Erythroblast (primary cell): ENCODE data around the gene ADARB2.
"Not testable (repeated sequence)": the region's sequence is repeated elsewhere in the genome, so short reads cannot be mapped to it uniquely, and the experiment has no call there.

ENCODE experiments used
- DNase-seq, 2 experiments: peaks; one replicate each; lab custom pipeline; 2025; lab: John Stamatoyannopoulos, UW
- GATA1 ChIP-seq: IDR thresholded peaks from 2 replicates; pipeline ENCODE4 v1.6.1; 2011; ENCODE audit warnings: low read depth, mild to moderate bottlenecking, control low read depth, low read length, moderate library complexity
- POLR2A ChIP-seq: IDR thresholded peaks from 2 replicates; pipeline ENCODE4 v1.6.1; 2011; ENCODE audit warnings: mild to moderate bottlenecking, low read length

Gene ADARB2

DNA sequence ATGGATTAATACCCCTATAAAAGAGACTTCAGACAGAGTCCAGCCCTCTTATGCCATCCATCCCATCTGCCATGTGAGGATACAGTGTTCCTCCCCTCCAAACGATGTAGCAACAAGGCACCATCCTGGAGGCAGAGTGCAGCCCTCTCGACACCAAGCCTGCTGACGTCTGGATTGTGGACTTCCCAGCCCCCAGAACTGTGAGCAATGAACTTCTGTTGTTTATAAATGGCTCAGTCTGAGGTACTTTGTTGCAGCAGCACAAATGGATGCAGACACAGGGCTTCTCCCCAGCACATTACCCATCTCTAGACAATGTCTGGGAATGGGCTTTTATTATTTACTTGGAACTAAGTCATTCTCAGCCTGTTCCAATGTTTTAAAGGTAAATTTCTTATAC is 485.6 kb downstream of the ADARB2 start:
- DNase-seq, result no peak

DNA sequence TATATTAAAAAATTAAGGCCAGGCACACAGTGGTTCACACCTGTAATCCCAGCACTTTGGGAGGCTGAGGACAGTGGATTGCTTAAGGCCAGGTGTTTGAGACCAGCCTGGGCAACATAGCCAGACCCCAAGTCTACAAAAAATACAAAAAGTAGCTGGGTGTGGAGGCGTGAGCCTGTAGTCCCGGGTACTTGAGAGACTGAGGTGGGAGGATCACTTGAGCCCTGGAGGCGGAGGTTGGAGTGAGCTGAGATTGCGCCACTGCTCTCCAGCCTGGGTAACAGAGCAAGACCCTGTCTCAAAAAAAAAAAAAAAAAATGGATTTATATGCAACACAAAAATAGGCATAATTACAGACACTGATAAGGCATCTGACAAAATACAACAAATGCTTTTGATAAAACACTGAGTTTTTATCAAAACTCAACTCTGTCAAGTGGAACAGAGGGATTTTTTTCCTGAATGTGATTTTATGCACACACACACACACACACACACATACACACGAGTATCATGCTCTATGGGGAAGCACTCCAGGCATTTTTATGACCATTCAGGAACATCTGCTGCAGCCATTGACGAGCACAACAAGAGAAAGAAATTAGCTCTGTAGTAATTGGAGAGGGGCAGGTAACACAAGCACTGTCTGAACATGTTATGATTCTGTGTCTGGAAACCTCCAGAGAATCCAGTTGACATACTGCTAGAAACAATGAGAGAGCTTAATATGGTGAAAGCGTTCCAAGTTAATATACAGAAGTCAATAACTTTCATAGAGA is 488.0 kb downstream of the ADARB2 start:
- TF ChIP-seq POLR2A (no peak), GATA1 (no peak)
- DNase-seq, result no peak

More for the DNA sequence above, 485.6 kb downstream of the ADARB2 start:
- TF ChIP-seq GATA1, result no peak
- TF ChIP-seq POLR2A, result no peak

DNA sequence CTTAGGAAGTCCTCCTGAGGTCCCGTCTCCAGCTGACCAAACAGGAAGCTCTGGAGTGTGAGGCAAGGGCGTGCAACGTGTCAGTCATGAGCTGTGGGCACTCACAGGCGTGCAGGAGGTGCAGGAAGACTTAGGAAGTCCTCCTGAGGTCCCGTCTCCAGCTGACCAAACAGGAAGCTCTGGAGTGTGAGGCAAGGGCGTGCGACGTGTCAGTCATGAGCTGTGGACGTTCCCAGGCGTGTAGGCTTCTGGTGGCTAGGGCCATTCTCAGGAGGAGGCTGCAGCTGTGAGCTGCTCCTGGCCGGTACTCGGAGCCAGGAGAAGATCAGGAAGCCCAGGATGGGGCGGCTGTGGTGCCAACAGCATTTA is 489.1 kb downstream of the ADARB2 start:
- not testable (repeated sequence) for DNase-seq

DNA sequence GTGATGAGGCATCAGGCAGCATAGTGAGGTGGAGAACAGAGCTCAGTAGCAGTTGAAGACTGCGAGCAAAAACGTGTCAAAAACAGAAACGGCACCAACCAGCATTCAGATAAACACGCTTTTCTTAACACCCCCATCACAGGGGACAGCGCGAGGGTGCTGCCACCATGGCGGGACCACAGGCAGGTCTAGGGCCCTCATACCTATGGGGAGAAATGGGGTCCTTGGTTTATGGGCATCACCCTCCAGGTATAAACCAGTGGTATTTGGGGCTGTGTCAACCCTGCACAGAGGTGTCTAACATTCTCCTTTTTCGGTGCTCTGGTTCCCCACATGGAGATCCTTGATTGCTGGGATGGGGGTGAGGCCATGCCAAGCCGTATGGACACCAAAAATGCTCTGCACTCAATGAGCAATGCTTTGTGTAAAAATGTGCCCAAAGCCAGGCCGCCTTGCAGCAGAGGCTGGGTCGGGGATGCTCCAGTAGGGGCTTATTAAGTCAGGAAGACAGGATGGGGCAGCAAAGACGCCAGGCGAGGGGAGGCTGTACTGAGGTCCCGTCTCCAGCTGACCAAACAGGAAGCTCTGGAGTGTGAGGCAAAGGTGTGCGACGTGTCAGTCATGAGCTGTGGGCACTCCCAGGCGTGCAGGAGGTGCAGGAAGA is 489.6 kb downstream of the ADARB2 start:
- no peak for DNase-seq
- TF ChIP-seq GATA1, result no peak

DNA sequence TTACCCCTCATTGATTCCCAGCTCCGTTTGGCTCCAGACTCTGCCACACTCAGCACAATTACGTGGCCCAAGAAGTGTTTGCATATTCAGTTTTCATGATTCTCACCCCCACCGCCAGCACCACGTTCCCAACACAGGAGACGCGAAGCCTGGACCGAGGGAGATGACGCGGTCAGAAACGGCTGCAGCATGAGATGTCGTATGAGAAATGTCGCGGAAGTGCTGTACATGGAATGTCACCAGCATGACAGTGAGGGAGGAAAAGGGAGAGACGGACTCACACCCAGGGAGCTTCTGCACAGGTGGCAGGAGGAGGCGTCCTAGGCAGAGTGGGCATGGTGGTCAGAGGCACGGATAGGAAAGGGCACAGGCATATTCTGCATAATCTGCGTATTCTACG is 492.8 kb downstream of the ADARB2 start:
- DNase-seq, result no peak
- no peak for TF ChIP-seq POLR2A
- TF ChIP-seq GATA1, result no peak

DNA sequence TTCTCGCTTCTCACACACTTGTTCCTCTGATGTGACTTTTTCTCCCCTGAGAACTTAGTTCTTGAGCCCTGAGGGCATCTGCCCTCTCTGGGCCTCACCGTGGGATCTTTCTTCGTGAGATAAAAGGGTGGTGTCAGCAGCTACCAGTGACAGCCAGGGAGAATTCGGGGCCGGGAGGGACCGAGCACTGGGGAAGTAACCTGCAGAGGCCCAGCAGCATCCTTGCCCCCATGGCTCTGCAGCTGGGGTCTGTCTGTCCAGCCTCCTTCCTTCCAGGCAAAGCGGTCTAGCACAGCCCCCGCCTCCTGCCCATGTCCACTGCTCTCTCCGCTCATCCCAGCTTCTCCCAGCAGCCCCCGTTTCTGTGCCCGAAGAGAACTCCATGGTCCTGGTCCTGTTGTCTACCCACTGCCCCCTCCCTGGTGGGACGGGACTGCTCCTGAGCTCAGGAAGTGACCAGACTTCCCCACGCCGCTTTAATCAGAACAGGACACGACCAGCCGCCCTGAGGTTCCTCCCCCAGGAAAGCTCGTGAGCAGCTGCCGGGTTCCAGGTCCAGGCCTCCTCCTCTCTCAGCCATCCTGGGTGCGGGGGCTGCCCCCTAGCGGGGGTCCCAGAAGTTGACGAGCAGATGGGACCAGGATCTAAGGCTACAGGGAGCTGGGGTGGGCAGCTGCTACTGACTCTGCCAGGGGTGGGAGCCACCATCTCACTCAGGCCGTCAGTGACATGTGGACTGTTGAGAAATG is 493.7 kb downstream of the ADARB2 start:
- TF ChIP-seq GATA1 (no peak), POLR2A (no peak)
- DNase-seq, result no peak

DNA sequence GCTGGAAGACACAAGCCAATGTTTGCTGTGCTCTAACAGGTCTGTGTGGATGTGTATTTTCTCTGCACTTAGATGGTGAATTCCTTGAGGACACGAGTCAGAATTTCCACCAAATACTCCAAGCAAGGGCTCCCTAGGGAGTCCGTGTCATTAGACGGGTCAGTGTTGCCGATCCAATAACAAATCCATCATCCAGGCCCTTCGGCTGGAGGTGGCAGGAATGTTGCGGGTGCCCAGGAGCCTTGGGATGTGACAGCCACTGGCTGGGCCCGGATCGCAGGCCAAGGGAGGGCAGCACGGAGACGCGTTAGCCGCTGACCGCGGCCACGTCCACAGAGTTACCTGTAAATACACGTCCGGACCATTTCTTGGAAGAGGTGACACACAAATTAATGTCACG is 494.4 kb downstream of the ADARB2 start:
- no peak for DNase-seq
- TF ChIP-seq GATA1, result no peak

DNA sequence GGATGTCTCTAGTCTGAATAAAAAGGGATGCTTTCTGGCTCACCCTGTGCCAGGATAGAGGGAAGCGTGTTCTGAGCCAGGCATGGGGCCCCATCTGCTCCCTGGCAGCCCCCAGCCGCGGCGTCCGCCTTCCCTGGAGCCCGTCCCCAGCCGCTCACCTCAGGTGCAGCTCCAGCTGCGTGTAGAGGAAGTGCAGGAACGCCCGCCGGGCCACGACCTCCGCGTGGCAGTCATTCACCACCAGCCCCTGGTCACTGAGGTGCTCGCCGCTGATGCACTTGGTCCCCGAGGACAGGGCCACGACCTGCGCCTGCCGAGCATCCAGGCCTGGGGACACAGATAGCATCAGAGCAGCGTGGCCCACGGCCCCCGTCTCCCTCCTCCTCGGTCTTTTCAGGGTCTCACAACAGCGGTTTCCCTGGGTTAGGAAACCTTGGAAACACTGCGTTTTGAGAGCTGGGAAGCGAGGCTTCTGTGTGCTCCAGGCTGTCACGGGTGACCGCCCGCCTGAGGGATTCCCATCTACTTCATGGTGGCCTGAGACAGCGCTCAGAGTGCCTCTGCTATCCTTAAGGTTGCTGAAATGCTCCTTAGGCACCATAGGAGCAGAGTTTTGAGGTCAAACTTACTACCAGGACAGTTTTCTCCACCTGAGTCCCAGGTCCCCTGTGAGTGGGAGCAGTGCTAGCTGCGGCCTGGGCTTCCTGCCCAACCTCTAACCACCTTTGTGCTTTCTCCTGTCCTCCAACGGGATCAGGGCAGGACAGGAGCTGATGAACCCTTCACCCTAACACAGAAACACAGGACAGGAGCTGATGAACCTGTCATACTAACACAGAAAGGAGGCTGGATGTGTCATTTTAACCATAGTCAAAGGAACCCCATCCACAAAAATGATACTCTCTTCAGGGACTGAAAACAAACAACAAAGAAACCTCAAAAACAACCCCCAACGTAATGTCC is 495.1 kb downstream of the ADARB2 start:
- TF ChIP-seq GATA1 (no peak), POLR2A (no peak)
- no peak for DNase-seq

DNA sequence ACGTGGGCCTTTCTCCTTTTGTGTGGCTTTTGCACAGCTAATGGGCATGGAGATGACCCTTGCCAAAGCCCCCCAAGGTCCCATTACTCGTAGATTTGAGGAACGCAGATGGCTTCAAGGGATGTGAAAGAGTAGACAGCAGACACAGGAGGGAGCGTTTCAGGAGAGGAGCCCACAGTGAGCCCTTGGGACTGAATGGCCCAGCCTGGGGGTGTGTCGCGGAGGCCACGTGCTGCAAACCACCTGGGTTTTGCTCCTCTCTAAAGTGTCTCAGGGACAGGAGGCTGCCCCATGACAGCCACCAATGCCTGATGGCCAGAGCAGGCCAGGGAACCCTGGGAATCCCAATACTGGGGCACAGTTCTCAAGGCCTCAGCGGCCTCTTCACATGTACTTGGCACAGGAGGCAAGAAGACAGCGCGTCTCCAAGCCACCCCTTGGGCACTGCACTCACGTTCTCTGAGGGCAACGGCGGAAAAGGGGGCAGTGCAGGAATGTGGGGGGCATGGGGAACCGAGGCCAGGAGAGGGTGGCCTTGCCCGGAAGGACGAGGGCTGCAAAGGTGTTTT is 495.9 kb downstream of the ADARB2 start:
- TF ChIP-seq GATA1 (no peak), POLR2A (no peak)
- DNase-seq, result no peak

DNA sequence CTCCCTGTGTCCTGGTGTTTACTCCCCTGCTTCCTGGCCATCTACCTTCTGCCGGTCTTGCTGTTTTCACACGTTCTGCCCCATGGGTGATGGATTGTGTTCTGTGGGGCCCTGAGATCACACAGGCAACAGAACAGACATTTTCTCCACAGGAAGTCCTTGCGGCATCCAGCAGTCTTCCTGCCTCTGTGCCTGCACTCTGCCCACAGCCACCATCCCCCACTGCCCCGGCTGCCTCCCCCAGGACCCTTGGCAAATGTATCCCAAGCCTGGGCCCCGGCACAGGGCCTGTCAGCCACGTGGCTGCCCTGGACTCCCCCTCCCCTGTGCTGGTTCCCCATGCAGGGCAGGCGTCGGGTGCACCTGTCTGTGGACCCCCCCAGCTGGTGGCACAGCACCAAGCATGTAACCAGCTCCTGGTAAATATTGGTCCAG is 497.0 kb downstream of the ADARB2 start:
- TF ChIP-seq GATA1 (no peak), POLR2A (no peak)
- no peak for DNase-seq

DNA sequence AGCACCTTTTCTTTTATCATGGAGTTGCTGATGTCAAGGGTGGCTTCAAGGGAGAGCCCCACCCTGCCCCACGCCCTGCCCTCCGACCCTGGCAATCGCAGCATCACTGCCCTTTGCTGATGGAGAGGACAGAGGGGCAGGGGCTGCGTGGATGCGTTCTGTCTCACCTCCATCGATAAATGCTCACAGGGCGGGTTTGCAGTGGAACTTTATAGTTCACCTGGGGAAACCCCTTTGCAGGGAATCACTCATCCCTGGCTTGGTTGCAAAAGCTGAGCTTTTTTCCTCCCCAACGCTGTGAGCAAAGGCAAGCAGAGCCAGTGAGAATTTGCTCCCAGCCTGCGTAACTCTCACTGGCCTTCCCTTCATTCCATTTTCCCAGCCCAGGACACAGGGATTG is 504.3 kb downstream of the ADARB2 start:
- TF ChIP-seq GATA1 (no peak), POLR2A (no peak)
- no peak for DNase-seq

DNA sequence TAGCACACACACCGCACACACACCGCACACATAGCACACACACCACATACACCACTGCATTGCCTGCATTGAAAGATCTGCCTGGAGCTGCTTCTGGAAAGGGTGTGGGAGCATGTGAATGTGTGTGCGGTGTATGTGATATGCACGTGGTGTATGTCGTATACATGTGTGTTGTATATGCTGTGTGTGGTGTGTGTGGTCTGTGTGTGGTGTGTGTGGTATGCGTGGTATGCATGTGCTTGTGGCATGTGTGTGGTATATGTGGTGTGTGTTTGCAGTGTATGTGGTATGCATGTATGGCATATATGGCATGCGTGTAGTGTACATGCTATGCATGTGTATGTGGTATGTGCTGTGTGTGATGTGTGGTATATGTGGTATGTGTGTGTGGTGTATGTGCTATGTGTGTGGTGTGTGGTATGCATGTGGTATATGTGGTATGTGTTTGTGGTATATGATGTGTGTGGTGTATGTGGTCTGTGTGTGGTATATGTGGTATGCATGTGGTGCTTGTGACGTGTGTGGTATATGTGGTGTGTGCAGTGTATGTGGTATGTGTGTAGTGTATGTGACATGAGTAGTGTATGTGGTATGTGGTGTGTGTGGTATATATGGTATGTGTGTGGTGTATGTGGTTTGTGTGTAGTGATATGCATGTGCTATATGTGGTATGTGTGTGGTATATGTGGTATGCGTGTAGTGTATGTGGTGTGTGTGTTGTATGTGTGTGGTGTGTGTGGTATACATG is 505.0 kb downstream of the ADARB2 start:
- no peak for DNase-seq
- TF ChIP-seq POLR2A, result no peak
- TF ChIP-seq GATA1, result no peak
